ENCODE measurements around the gene TBX2. TPM values are rescaled to one million over a fixed set of nuclear protein-coding genes. Genes with fewer than 3 reads are reported as not detected.

The TBX2 gene
- total and polyA plus RNA-seq, 2 of the 13 experiments (the other 11 are each of a cell fraction or from before 2014, with no cell fraction given) = 2.8 to 15.3 TPM

GRCh38 chr17:61455324-61456060 is 55.8 kb downstream of the TBX2 start (continued):
- TF ChIP-seq CENPBD1 (CRISPR knock-in tag; IDR thresholded peaks at IDR 0.05; ENCODE audit: borderline replicate concordance, low read depth) (no peak), TIGD3 (CRISPR knock-in tag; IDR thresholded peaks at IDR 0.05; ENCODE audit: borderline replicate concordance) (no peak), ZNF441 (CRISPR knock-in tag; IDR thresholded peaks at IDR 0.05; ENCODE audit: borderline replicate concordance) (no peak), CSRNP2 (CRISPR knock-in tag; conservative IDR thresholded peaks at IDR 0.05; ENCODE audit: low read depth) (no peak), SAP130 (CRISPR knock-in tag; IDR thresholded peaks at IDR 0.05; ENCODE audit: low read depth) (no peak), ZEB1 (IDR thresholded peaks at IDR 0.05; ENCODE audit: insufficient replicate concordance, low read depth) (no peak), ZNF274 (CRISPR knock-in tag; IDR thresholded peaks at IDR 0.05) (no peak), U2AF1 (optimal IDR thresholded peaks at IDR 0.05; ENCODE audit: low read depth, low read length) (peak; percentile 30), ZNF20 (CRISPR knock-in tag; IDR thresholded peaks at IDR 0.05) (no peak), ZBED4 (CRISPR knock-in tag; IDR thresholded peaks at IDR 0.05; ENCODE audit: borderline replicate concordance) (no peak), DR1 (CRISPR knock-in tag; IDR thresholded peaks at IDR 0.05) (no peak), SNAPC2 (CRISPR knock-in tag; IDR thresholded peaks at IDR 0.05) (no peak), PLRG1 (conservative IDR thresholded peaks at IDR 0.05) (no peak), ZNF761 (CRISPR knock-in tag; conservative IDR thresholded peaks at IDR 0.05) (no peak), ZNF367 (CRISPR knock-in tag; IDR thresholded peaks at IDR 0.05; ENCODE audit: borderline replicate concordance) (no peak), ZNF704 (CRISPR knock-in tag; IDR thresholded peaks at IDR 0.05; ENCODE audit: borderline replicate concordance) (no peak)
- TF ChIP-seq, protein P1, sequence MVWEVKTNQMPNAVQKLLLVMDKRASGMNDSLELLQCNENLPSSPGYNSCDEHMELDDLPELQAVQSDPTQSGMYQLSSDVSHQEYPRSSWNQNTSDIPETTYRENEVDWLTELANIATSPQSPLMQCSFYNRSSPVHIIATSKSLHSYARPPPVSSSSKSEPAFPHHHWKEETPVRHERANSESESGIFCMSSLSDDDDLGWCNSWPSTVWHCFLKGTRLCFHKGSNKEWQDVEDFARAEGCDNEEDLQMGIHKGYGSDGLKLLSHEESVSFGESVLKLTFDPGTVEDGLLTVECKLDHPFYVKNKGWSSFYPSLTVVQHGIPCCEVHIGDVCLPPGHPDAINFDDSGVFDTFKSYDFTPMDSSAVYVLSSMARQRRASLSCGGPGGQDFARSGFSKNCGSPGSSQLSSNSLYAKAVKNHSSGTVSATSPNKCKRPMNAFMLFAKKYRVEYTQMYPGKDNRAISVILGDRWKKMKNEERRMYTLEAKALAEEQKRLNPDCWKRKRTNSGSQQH (CRISPR knock-in tag; IDR thresholded peaks at IDR 0.05; ENCODE audit: low read depth) = no peak
- TF ChIP-seq, protein P2, sequence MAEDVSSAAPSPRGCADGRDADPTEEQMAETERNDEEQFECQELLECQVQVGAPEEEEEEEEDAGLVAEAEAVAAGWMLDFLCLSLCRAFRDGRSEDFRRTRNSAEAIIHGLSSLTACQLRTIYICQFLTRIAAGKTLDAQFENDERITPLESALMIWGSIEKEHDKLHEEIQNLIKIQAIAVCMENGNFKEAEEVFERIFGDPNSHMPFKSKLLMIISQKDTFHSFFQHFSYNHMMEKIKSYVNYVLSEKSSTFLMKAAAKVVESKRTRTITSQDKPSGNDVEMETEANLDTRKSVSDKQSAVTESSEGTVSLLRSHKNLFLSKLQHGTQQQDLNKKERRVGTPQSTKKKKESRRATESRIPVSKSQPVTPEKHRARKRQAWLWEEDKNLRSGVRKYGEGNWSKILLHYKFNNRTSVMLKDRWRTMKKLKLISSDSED (CRISPR knock-in tag; IDR thresholded peaks at IDR 0.05) = no peak
